HEK293 (cell line): Measurements from ENCODE around the gene CUL9.

Experiments
- YY1 ChIP-seq: fragments of 450-650 bp; formaldehyde crosslinking; IDR thresholded peaks from 2 replicates; pipeline ENCODE4 v1.5.1; 2018; ENCODE audit warnings: missing biosample characterization, missing genetic modification characterization
- ZFP3 ChIP-seq: fragments of 450-650 bp; formaldehyde crosslinking; IDR thresholded peaks from 2 replicates; pipeline ENCODE4 v1.5.1; 2016; ENCODE audit warnings: low read depth, missing biosample characterization, missing genetic modification characterization
- ZNF114 ChIP-seq: fragments of 450-650 bp; formaldehyde crosslinking; IDR thresholded peaks from 2 replicates; pipeline ENCODE4 v1.5.0; 2017; ENCODE audit warnings: missing biosample characterization, missing genetic modification characterization
- ZNF121 ChIP-seq: fragments of 450-650 bp; formaldehyde crosslinking; IDR thresholded peaks from 2 replicates; pipeline ENCODE4 v1.5.1; 2016; ENCODE audit warnings: missing biosample characterization, missing genetic modification characterization
- ZNF146 ChIP-seq: fragments of 450-650 bp; formaldehyde crosslinking; IDR thresholded peaks from 2 replicates; pipeline ENCODE4 v1.5.1; 2016; ENCODE audit warnings: missing biosample characterization, missing genetic modification characterization
- ZNF274 ChIP-seq, 2 experiments: fragments of 200-500 bp in 1 of 2; fragments of 450-650 bp in 1 of 2; sonication (Bioruptor generic) in 1 of 2; formaldehyde crosslinking in 1 of 2; IDR thresholded peaks; 2 replicates each; pipeline versions ENCODE4 v1.5.1 to v1.6.1; 2014 to 2016; ENCODE audit warnings: borderline replicate concordance in 1 of 2, inconsistent platforms in 1 of 2, low read length in 1 of 2, missing biosample characterization in 1 of 2, missing genetic modification characterization in 1 of 2
- ZNF354C ChIP-seq: fragments of 450-650 bp; formaldehyde crosslinking; IDR thresholded peaks from 2 replicates; pipeline ENCODE4 v1.5.1; 2016; ENCODE audit warnings: missing biosample characterization, missing genetic modification characterization, low read depth, borderline replicate concordance
- ZNF391 ChIP-seq: fragments of 450-650 bp; formaldehyde crosslinking; IDR thresholded peaks from 2 replicates; pipeline ENCODE4 v1.5.1; 2016; ENCODE audit warnings: low read depth, missing biosample characterization, missing genetic modification characterization, borderline replicate concordance
- ZNF624 ChIP-seq: fragments of 450-650 bp; formaldehyde crosslinking; IDR thresholded peaks from 2 replicates; pipeline ENCODE4 v1.5.1; 2017; ENCODE audit warnings: missing biosample characterization, missing genetic modification characterization
- TF ChIP-seq, protein P1 (sequence below): fragments of 450-650 bp; formaldehyde crosslinking; IDR thresholded peaks from 2 replicates; pipeline ENCODE4 v1.5.1; 2016; ENCODE audit warnings: missing biosample characterization, missing genetic modification characterization
- TF ChIP-seq, protein P2 (sequence below): fragments of 450-650 bp; formaldehyde crosslinking; IDR thresholded peaks from 2 replicates; pipeline ENCODE4 v1.5.1; 2016; ENCODE audit warnings: missing biosample characterization, missing genetic modification characterization
- TF ChIP-seq, protein P3 (sequence below): fragments of 450-650 bp; formaldehyde crosslinking; IDR thresholded peaks from 2 replicates; pipeline ENCODE4 v1.5.1; 2016; ENCODE audit warnings: missing biosample characterization, missing genetic modification characterization
- TF ChIP-seq, protein P4 (sequence below): fragments of 450-650 bp; formaldehyde crosslinking; IDR thresholded peaks from 2 replicates; pipeline ENCODE4 v1.5.1; 2017; ENCODE audit warnings: missing biosample characterization, missing genetic modification characterization

DNA sequence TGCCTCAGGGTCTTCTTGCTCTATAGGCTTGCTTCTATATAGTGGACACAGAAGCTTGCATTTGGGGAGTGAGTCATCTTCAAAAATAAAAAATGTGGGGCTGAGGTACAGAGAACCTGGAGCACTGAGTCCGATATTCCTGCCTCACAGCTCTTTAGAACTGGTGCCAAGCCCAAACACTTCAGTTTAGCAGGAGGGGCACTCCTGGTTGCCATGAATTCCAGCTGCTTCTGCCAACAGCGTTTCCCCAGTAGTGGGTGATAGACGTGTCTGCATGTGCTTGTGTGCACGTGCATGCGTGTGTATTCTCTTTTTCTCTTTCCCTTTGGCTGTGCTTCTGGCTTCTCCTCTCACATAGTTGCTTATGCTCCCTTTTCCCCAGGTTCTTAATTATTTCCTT is 35.4 kb downstream of the CUL9 start:
- TF ChIP-seq, protein P1, sequence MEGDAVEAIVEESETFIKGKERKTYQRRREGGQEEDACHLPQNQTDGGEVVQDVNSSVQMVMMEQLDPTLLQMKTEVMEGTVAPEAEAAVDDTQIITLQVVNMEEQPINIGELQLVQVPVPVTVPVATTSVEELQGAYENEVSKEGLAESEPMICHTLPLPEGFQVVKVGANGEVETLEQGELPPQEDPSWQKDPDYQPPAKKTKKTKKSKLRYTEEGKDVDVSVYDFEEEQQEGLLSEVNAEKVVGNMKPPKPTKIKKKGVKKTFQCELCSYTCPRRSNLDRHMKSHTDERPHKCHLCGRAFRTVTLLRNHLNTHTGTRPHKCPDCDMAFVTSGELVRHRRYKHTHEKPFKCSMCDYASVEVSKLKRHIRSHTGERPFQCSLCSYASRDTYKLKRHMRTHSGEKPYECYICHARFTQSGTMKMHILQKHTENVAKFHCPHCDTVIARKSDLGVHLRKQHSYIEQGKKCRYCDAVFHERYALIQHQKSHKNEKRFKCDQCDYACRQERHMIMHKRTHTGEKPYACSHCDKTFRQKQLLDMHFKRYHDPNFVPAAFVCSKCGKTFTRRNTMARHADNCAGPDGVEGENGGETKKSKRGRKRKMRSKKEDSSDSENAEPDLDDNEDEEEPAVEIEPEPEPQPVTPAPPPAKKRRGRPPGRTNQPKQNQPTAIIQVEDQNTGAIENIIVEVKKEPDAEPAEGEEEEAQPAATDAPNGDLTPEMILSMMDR (tag by site-specific recombination): no peak
- TF ChIP-seq YY1 (tag by site-specific recombination): no peak
- TF ChIP-seq, protein P2, sequence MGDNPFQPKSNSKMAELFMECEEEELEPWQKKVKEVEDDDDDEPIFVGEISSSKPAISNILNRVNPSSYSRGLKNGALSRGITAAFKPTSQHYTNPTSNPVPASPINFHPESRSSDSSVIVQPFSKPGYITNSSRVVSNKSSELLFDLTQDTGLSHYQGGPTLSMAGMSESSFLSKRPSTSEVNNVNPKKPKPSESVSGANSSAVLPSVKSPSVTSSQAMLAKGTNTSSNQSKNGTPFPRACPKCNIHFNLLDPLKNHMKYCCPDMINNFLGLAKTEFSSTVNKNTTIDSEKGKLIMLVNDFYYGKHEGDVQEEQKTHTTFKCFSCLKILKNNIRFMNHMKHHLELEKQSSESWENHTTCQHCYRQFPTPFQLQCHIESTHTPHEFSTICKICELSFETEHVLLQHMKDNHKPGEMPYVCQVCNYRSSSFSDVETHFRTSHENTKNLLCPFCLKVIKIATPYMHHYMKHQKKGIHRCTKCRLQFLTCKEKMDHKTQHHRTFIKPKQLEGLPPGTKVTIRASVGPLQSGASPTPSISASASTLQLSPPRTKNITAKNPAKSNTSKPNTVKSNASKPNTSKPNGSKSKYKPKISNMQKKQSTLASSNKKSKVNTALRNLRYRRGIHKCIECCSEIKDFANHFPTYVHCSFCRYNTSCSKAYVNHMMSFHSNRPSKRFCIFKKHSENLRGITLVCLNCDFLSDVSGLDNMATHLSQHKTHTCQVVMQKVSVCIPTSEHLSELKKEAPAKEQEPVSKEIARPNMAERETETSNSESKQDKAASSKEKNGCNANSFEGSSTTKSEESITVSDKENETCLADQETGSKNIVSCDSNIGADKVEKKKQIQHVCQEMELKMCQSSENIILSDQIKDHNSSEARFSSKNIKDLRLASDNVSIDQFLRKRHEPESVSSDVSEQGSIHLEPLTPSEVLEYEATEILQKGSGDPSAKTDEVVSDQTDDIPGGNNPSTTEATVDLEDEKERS (tag by site-specific recombination): no peak
- TF ChIP-seq ZNF114 (tag by site-specific recombination): no peak
- no peak for TF ChIP-seq ZNF391
- TF ChIP-seq, protein P3, sequence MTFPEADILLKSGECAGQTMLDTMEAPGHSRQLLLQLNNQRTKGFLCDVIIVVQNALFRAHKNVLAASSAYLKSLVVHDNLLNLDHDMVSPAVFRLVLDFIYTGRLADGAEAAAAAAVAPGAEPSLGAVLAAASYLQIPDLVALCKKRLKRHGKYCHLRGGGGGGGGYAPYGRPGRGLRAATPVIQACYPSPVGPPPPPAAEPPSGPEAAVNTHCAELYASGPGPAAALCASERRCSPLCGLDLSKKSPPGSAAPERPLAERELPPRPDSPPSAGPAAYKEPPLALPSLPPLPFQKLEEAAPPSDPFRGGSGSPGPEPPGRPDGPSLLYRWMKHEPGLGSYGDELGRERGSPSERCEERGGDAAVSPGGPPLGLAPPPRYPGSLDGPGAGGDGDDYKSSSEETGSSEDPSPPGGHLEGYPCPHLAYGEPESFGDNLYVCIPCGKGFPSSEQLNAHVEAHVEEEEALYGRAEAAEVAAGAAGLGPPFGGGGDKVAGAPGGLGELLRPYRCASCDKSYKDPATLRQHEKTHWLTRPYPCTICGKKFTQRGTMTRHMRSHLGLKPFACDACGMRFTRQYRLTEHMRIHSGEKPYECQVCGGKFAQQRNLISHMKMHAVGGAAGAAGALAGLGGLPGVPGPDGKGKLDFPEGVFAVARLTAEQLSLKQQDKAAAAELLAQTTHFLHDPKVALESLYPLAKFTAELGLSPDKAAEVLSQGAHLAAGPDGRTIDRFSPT: no peak
- TF ChIP-seq ZNF624: no peak
- no peak for TF ChIP-seq ZNF354C (tag by site-specific recombination)
- TF ChIP-seq ZNF274 (IDR thresholded peaks at IDR 0.05; ENCODE audit: low read length): no peak
- TF ChIP-seq ZNF274 (tag by site-specific recombination; IDR thresholded peaks at IDR 0.05; ENCODE audit: borderline replicate concordance): no peak
- TF ChIP-seq ZNF146: no peak
- no peak for TF ChIP-seq ZNF121 (tag by site-specific recombination)
- TF ChIP-seq, protein P4, sequence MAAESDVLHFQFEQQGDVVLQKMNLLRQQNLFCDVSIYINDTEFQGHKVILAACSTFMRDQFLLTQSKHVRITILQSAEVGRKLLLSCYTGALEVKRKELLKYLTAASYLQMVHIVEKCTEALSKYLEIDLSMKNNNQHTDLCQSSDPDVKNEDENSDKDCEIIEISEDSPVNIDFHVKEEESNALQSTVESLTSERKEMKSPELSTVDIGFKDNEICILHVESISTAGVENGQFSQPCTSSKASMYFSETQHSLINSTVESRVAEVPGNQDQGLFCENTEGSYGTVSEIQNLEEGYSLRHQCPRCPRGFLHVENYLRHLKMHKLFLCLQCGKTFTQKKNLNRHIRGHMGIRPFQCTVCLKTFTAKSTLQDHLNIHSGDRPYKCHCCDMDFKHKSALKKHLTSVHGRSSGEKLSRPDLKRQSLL (tag by site-specific recombination): no peak
- TF ChIP-seq ZFP3 (tag by site-specific recombination): no peak
